SKM-1 (cell line): ENCODE data around the gene BCAS1.
A peak's percentile ranks its signal among the peaks of the same experiment; 100 is the strongest.

Source experiments
- DNase-seq: peaks from one replicate; lab custom pipeline; 2025; ENCODE audit not compliant: unreplicated experiment; lab: John Stamatoyannopoulos, UW

Gene BCAS1

DNA sequence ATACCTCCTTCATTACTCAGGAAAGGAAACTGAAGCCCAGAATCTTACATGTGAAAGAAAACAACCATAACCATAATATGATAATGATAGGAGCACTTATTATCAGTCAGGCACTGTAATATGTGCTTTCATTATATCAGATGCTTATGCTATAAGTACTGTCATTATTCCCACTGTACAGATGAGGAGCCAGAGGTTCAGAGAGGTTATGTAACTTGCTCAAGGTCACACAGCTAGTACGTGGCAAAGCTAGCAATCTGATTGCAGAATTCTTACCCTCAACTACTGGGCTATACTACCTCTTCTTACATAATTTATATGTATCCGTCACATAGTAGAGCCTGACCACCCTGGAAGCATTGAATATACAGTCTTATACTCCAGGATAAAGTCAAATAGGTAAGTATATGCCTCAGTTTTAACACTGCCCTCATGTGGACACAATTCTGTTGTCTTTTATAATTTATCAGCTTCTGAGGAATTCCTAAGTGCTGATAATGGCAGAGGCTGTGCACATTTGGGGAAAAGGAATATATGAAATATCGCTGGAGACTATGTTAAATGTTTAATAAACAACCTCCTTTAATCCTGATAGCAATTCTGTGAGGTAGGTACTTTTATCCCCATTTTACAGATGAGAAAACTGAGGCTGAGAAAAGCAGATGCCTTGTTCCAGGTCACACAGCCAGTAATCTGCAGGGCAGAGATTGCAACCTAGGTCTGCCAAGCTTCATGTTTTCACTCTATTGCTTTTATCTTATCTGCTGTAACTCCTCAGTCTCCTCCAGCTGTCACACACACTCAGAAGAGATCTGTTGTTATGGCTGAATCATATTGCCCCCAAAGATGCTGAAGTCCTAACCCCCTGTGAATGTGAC is 13.4 kb downstream of the BCAS1 start:
- no peak for DNase-seq

DNA sequence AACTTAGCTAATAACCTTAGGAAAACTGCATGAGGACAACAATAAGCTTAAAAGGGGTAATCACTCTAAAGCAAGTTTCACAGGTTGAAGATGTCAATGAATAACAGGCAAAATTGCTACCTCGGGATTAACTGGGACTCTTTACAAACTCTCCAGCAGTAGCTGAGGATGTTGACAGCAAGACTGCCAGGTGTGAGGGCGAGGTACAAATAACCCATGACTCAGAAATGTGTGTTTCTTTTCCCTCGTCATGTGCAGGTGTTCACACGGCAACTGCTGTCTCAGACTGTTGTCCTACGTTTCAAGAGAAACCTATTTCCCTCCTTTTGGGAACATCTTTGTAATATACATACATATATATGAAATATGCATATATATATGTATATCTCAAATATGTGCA is 15.9 kb downstream of the BCAS1 start:
- DNase-seq, result no peak

DNA sequence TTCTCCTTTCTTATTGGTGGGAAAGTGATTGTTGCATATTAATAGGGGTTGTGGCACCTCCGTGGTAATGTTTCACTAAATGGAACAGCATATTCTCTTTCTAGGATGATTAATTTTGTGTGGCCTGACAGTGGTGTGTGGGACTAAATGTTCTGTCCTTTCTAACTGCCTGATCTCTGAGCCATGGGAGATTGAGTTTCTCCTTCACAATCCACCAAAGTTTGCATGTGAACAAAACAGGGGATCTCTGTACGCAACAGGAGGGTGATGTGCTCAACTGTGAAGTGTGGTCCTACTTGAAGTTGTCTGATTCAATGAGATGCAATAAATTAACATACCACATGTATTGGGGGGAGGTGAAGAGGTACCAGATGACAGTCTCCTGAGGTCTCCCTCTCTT is 19.3 kb downstream of the BCAS1 start:
- DNase-seq, result no peak

DNA sequence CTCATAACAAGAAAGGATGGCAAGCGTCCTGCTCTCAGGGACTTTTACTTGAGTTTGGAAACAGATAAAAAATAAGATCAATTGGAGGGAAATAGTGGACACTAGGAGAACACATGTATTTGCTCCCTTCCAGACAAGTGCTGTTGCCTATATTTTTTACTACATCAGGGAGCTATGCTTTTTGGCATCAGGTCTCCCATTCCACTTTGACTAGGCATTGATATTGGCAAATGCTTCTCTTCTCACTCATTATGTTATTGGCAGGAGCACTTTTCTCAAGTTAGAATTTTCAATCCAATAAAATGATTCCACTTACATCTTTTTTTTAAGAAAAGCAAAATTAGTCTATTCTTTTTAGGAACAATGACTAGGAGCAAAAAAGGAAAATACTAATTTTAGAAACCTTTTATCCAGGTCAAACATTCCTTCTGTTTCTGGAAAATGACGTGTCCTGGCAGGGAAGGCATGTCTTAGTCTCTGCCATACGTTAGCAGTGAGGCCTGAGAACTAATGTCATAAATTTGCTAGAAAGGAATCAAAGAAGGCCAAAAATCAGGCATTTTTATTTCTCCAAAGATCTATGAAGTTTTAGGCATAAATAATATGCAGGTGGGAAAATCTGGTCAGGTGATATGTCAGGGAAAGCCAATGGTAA is 21.4 kb downstream of the BCAS1 start:
- DNase-seq, result no peak

DNA sequence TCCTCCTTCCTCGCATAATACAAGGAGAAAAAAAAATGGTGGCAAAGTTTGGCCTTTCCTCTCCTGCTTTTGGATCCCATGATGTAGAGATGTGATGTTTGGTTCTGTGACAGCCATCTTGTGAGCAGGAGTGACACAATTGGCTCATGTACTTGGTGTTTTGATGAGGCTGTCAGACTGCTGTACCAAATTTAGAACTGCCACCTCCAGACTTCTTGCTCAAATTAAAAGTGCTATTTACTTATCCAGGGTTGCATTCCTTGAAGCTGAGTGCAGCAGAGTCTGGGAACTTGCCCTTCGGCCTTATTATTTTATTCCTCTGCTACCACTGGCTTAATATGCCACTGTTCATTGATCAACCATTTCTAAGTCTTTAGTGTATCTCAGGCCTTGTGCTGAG is 21.9 kb downstream of the BCAS1 start:
- DNase-seq, result no peak

DNA sequence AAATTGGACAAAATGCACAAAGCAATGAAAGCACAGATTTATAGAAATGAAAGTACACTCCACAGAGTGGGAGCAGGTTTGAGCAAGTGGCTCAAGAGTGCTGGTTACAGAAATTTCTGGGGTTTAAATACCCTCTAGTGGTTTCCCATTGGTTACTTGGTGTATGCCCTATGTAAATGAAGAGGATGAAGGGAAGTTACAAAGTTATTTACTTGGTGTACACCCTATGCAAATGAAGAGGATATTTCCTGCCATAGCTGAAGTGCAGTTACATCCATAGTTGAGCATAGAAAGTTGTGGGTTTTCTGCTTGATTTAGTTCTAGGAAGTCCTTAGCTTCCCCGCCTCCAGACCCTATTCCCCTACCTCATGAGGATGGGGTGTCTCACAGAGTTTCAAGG is 22.7 kb downstream of the BCAS1 start:
- DNase-seq, result no peak

DNA sequence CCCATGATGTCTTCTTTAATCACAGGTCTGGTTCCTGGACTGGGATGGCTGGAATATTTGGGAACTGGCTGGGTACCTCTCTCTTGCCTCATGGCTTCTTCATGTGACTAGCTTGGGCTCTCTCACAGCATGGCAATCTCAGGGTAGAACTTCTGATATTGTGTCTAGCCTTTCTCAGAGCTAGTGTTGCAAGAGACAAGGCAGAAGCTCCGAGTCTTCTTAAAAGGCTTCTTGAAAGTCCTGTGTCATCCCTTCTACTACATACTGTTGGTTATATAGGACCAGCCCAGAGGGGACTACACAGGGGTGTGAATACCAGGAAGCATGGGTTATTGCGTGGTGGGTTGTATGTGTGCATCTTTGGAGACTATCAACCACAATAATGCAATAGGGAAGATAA is 23.3 kb downstream of the BCAS1 start:
- DNase-seq, result no peak

DNA sequence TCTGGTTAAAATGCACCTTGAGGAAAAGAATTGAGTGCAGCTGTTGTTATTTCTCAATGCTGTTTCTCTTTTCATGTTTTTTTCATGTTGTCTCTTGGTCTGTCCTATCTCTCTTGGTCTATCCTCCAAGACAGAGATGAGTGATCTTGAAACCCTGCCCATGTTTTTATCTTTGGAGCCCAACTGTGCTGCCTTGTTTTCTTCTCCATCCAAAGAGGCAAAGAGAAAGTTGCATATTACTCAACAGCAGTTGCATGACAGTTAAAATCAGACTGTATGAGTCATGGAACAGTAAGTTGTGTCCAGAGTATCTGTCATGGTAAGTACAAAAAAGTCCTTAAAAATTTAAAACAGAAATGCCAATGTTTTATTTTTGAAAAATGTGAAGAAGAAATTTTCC is 26.2 kb downstream of the BCAS1 start:
- peak; percentile 13 for DNase-seq

DNA sequence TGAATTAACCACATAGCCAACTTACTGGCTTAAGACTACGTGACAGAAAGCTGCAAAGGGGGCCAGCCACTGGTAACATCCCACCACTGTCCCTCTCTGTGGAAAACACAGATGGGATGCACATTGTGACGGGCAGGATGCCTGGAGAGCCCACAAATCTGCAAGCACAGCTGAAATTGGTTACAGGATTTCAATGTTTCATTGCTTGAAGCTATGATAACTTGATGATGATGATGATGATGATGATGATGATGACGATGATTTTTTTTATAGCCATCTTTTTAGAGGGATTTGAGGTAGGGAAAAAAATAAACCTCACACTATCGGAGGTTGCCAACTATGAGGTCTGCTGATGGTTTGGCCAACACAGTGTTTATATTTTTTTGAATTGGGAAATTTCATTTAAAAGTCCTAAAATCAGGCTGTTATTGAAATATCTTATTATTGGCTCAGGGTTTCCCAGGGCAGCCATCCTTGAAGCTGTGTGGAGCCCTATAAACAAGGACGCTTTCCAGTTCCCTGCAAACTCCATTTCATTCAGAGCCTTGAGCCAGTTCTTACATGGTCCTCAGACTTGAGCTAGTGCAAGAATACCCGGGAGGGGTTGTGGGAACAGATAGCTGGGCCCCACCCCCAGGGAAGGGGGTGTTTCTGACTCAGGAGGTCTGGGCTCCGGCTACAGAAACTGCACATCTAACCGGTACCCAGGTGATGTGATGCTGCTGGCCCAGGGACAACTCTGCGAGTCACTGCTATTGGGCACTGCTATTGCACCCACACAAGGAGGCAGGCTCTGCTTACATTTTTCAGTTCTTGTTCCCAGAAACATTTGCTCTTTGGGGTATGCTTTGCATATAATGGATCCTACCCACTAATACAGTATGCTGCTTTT is 27.1 kb downstream of the BCAS1 start:
- DNase-seq, result no peak

DNA sequence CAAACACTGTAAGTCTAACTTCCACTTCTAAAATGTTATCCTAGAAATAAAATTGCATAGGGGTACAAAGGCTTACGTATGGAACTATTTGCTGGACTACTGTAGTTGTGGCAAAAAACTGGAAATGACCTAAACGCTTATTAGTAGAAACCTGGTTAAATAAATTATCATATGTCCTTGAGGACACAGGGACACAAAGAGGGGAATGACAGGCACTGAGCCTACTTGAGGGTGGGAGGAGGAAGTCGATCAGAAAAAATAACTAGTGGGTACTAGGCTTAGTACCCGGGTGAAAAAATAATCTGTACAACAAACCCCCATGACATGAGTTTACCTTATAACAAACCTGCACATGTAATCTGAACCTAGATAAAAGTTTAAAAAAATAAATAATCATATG is 28.4 kb downstream of the BCAS1 start:
- DNase-seq, result no peak

DNA sequence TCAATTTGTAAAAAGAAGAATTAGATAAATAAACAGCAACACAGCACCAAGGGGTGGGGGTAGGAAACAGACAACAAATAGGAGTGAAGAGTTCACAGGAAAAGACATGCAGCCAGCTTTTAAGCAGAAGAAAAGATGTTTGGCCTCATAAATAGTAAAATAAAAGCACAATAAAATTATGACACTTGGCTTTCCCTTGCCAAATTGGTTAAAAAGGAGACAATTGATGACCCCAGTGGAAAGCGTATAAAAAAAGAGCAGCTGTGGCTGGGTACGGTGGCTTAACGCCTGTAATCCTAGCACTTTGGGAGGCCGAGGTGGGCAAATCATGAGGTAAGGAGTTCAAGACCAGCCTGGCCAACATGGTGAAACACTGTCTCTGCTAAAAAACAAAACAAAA is 29.1 kb downstream of the BCAS1 start:
- DNase-seq, result no peak

DNA sequence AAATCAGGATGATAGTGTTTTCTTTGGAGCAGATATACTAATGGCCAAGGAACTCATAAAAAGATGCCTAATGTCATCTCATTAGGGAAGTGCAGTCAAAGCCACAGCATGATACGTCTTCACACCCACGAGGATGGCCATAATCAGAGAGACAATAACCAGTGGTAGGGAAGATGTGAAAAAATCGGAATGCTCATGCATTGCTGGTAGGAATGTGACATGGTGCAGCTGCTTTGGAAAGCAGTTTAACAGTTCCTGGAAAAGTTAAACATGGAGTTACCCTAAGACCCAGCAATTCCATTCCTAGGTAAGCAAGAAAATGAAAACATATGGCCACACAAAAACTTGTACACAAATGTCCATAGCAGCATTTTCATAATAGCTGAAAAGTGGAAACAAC is 29.9 kb downstream of the BCAS1 start:
- DNase-seq, result no peak

DNA sequence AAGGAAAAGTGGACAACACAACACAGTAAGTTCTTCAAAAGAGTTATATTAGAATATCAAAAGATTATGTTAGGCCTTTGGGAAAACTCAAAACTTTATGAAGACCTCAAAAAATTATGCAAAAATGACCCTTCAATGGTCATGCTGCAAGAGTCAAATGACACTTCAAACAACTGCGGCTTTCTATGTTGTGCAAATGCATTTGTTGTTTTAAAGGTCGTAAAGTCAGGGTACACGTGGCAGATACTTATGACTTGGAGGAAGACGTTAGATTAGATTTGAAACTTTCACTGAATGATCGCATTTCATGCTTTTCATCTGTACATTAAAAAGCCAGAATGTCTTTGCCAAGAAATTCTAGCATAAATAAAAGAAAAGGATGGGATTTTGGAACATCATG is 31.4 kb downstream of the BCAS1 start:
- DNase-seq, result no peak

DNA sequence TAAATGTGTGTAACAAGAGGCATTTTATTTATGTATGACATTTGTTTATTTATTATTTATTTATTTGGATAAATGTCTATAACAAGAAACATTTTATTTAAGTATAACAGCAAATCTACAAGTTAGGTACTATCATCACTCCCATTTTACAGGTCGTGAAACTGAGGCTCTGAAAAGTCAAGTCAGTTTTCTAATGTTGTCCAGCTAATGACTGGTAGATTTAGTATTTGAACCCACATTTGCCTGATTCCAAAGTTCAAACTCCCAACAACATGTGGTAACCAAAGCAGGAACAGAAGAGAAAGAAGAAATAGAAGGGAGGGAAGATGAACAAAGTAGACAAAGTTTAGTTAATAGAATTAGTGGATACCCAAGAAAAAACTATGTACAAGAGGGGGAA is 32.9 kb downstream of the BCAS1 start:
- DNase-seq, result no peak

DNA sequence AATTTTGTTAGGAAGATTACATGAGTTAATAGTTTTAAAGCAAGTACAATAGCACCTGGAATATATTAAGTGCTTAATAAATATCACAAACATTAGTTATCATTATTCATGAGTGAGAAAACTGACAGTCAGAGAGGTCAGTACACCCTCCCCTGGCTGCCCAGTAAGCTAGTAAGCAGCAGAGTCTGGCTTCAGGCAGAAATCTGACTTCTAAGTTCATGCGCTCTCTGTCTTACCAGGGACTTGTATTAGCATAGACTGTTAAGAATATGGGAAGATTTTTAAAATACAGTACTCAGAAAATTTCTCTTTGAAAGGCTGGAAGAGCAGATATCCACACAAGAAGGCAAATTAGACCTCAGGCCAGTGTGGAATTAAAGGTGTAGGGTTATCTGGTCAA is 40.8 kb downstream of the BCAS1 start:
- DNase-seq, result no peak

DNA sequence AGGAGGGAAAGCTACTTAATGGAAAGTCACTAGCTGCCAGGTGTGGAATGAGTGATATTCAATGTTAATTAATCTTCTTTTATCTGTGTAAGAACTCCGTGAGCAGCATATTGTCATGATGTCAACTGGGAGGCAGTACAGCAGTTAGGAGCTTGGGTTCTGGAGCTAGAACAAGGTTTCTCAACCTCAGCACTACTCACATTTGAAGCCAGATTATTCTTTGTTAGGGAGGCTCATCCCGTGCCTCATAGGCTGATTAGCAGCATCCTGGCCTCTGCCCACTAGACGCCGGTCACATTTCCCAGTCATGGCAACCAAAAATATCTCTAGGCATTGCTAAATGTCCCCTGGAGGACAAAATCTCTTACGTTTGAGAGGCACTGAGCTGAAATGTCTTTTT is 41.2 kb downstream of the BCAS1 start:
- DNase-seq, result no peak

DNA sequence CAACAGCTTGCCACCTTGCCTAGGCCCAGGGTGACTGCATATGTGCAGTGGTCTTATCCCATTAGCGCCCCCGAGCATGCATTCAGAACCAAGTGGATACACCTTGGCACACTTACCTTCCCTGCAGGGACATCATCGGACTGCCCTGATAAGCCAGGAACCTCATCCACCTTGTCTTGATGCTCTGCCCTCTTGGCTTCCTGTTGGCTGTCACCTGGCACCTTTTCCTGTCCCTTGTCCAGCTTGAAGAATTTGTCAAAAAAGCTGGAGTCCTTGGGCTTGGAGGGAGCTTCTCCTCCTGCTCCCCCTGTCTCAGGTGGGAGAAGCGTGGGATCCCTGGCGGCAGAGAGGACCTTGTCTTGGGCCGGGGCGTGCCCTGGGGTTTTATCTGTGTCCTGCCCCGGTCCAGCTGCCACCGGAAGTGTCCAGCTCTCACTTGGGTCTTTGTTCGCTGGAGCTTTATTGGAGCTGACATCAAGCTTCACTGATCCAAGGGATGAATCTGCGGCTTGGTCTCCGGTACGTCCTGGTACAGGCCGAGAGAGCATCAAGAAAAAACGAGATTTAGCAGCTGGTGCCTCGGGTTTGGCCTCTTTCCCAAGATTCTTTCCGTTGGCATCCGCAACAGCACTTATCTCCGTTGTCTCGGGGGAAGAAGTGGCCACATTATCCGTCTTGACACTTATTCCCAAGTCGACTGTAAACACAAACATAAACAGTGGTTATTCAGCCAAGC is 42.0 kb downstream of the BCAS1 start:
- no peak for DNase-seq

DNA sequence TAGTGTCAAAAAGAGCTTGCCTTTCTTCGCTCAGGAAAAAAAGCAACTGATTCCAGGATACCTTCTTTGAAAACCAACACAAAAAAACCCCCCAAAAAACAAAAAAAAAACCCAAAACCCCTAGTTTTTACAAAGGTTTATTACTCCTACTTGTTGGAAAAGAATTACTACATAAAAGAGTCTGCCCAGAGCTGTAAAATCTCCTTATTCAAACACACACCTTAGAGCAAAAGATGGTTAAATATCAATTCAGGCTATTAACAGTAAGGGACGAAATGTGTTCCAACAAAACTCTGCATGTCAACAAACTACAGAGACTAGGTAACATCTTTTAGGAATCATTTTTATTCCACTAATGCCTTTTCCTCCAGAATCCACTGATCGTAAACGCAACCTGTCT is 42.7 kb downstream of the BCAS1 start:
- DNase-seq, result no peak

DNA sequence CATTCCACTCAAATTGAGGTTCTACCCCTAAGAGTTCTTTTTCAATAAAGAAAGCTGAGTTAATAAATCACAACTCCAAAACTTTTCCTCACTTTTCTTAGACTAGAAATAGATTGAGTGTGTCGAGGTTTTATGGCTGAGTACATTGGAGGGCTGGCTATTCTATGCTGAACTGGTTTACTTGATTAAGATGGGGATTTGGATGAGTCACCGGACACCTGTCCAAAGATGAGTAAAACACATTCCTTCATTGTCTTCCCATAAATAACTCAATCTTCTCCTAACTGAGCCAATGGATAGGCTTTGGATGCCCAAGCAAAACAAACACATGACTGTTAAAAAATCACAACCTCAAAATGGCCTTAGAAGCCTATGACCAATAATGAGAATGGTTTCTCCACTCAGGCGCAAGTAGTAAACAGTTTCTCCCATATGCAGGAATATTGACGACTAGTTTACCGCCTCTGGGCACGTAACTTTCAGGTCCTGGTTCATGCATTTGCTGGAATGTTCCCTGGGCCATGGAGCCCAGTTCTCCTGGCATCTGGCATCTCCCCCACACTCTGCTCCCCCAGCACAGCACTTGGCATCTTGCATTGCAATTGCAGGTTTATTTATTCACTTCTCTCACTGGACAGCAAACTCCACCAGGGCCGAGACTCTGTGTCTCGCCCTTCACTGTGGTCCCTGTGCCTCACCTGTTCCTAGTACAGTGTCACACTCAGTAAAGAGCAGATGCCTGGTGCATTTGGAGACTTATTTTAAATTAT is 43.9 kb downstream of the BCAS1 start:
- no peak for DNase-seq

DNA sequence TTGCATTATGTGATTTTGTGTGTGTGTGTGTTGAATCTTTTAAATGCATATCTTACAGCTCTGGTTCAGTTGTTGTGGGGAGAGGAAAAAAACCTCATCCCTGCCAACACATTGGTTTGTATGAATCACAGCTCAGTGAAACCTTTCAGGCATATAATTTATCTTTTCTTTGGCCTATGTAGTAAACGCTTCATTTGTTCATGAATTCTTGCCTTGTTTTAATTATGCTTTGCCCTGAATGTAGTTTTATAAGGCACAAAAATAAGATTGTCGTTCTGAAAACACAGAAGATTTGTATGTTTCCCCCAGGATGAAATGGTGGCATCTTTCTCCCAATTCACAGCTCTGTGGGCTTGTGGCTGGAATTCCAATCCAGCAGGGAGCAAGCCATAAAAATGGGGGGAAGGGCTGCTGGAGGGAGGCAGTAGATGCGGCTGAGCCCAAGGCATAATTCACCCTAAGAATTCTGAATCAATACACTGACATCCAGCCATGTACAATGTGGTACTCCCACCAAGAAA is 45.1 kb downstream of the BCAS1 start:
- no peak for DNase-seq
